Suppressor macrophage treated with lipopolysaccharide for 1 hour (primary cell): ENCODE measurements around the gene PPP4R1.

ENCODE experiments used
- DNase-seq, 3 donors: peaks; one replicate each; pipeline ENCODE4 v3.0.0-alpha.2; 2020 to 2022

The PPP4R1 gene

DNA sequence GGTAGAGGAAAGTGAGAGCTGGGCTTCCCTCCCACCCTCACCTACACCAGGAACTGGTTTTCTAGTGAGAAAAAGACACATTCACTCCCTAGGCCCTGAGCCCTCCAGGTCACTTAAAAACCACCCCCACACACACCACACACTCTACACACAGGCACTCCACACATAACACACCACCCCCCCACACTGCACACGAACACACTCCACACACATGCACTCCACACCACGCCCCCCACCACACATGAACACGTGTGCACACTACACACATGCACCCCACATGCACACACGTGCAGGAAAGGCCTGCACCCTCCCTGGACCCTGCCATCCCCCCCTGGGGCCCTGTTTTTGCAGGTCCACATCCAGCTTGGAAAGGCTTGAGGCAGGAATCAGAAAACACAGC is 71.4 kb downstream of the PPP4R1 start:
- DNase-seq = no peak

DNA sequence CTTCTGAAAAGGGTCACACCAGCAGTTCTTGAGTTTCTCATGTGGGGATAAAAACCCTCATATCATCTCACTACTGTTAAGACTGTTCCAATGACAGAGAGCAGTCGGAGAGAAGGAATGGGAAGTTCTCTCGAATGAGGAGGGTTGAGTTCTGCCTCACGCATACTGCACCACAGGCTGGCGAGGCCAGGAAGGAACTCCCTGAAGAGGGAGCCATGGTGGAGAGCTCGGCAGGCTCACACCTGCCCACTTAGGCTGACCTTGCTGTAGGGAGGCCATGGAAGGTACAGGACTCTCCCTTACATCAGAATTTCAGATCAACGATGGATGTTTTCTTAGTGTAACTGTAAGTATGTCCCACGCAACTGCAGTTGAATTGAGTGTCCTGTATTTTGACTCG is 74.4 kb downstream of the PPP4R1 start:
- no peak for DNase-seq

DNA sequence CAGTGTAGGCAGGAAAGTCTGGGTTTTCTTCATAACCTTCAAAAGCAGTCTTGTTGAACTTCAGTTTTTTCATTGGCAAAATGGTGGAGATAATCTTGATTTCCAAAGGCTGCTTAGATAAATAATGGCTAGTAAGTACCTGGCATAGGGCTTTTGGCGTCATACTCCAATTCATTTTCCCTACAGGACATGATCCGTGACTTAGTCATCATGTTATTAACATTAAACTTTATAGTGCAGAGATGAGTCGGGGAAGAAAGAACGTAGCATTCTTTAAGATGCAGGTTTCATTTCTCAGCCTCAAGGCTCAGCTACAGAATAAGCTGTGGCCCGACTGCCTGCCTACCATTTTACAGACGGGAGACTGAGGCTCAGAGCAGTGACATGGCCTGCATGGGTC is 75.1 kb downstream of the PPP4R1 start:
- no peak for DNase-seq

DNA sequence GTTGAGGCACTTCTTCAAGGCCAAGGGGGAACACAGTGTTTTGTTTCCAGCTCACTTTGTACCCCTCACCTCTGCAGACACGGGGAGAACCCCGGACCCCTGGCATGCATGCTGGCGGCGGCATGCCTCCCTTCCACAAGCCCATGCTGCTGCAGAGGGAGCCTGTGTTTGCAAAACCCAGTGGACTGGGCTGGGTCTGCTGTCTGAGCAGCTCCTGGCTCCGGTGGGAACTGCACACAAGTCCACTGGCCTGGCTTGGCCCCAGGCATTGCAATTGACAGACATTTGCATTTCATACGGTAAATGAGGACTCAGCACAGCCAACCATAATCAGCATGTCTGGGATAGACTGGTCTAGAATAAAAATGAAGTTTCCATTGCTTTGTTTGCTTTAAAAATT is 76.7 kb downstream of the PPP4R1 start:
- DNase-seq = no peak

DNA sequence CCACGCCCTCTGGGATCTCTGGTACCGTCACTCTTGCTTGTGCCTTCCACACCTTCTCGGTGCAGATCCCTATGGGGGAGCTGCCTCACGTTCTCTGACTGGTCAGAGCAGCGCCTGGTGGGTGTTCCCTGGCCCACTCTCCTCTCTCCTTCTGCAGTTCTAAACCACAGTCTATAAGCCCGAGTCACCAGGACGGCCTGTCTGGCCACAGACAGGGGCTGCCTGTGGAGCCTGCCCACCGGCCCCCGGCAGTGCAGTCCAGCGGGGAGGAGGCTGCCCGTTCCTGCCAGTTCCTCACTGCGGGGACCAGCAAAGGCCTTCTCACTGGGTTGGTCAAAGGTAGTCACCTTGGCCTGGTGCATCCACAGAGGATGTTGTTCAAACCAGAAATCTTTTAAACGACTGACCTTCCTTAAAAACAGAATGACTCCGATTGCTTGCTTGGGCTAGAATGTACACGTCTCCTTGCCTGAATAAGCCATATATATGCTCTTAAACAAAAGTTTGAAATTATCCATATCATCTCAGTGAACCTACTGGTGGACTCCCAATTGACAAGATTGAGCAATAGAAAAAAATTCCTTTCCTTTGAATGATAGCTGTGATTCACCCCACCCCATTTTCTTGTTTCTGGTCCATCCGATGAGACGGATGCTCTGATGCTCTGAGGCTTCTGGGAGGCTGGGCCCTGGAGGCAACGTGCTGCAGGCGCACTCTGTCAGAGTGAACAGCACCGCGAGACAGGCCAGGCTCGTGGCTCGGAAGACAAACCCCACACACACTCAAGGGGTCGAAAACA is 77.8 kb downstream of the PPP4R1 start:
- DNase-seq = no peak

DNA sequence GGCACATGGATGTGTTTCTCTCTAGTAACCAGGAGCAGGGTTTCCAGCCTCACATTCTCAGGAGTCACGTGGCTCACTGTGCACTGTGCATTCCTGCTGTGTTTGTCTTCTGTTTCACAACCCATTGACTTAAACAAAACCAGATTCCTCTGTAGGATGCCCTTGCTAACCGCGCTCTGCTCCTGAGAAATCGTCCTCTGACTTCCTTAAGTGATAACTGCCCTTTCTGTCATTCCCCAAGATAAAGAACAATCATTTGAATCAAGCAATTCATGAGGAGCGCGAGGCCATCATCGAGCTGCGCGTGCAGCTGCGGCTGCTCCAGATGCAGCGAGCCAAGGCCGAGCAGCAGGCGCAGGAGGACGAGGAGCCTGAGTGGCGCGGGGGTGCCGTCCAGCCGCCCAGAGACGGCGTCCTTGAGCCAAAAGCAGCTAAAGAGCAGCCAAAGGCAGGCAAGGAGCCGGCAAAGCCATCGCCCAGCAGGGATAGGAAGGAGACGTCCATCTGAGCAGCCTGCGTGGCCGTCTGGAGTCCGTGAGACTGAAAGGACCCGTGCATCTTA is 78.8 kb downstream of the PPP4R1 start:
- no peak for DNase-seq

DNA sequence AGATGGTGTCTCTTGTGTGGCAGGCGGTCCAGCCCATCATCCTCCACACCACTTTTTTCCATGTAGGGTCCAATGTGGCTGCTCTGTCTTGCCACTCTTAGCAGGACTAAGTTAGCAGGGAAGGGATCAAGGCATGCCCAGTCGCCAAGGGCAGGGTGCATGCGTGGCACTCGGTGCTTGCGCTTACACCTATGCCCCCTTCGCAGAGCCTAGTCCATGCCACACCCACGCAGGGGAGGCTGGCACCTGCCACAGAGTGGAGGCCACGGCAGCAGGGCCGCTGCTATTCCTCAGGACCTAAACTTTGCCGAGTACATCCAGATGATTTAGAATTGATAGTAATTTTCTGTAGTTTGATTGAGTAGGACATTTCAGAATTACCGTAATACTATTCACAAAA is 79.5 kb downstream of the PPP4R1 start:
- no peak for DNase-seq

DNA sequence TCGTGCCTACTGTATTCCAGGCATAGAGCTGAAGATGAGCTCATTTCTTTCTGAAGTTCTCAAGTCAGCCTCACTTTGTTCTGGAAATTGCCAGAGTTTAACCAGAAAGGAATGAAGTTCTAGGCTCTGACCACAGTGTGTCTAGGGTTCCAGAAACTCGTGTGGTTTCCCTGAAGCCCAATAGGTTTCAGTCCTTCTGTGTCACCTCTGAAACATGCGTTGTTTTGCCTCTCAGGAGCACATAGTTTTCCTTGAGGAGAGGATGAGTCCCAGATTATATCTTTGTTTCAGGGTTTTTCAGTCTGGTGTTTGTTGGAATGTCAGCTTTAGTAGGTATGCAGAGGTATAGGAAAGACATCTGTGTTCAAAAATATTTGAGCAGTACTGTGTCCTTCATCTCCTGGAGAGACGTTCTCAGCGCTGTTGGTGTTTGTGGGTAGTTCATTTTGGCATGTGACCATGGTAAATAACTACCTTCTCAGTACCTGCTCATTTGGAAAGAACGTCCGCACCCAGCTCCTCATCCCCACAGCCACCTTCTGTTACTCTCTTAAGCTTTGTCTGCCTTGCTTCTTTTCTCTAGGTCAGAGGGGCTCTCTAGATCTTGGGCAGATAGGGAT is 82.5 kb downstream of the PPP4R1 start:
- DNase-seq = no peak

DNA sequence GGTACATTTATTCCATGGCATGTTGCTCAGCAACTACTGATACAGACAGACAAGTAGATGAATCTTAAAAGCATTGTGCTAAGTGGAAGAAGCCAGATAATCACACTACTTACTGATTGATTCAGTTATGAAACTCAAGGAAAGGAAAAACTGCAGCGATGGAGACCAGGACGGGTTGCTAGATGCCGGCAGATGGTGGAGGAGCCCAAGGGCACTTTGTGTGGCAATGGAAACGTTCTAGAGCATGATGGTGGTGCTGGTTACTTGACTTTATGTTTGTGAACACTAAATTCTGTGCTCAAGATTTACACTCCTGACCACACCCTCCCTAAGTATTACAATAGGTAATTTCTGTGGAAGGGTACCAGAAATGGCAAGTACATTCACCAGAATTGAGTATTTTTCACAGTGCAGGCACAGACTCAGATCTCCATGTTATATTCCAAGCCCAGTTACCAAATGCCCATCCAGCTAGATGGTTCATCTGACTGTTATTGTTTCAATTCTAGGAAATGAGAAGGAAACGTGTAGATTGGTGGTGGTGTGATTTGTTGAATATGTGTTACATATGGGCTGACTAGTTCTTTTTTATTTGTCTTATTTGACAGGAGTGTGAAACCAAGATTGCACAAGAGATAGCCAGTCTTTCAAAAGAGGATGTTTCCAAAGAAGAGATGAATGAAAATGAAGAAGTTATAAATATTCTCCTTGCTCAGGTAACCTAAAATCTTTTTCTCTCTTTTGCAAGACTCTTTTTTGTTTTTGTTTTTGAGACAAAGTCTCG is 83.9 kb downstream of the PPP4R1 start:
- peak in 2 of 3 donors; percentile 30 to 42 for DNase-seq

DNA sequence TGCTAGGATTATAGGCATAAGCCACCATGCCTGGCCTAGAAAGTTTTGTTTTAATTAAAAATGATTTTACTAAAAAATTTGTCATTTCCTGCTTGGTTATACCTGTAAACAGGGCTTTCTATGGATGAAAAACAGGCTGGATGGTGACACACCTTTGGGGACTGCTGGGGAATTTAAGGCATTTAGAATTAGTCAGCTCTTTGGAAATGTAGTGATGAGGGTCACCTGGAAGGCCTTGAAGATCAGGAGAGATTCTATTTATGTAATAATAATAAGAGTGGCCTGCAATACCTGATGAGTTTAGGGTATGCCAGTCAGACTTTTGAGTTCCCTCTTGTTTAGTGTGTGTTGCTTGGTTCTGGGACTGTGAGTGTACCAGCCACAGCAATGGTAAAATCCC is 87.9 kb downstream of the PPP4R1 start:
- no peak for DNase-seq

DNA sequence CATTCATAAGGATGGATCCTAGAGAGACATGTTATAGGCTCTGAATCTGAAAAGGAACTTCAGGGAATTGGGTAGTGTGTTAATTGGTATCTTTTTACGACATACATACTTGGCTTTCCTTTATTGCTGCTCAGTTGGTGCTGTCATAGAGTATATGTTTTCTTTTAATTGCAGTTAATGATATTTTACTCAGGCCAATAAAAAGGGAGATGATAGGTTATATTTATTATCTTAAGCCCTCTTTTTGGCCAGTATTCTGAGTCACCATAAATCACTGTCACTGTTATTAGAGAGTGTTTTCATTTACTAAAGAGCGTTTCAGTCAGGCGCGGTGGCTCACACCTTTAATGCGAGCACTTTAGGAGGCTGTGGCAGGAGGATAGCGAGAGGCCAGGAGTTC is 91.4 kb downstream of the PPP4R1 start:
- DNase-seq = no peak

DNA sequence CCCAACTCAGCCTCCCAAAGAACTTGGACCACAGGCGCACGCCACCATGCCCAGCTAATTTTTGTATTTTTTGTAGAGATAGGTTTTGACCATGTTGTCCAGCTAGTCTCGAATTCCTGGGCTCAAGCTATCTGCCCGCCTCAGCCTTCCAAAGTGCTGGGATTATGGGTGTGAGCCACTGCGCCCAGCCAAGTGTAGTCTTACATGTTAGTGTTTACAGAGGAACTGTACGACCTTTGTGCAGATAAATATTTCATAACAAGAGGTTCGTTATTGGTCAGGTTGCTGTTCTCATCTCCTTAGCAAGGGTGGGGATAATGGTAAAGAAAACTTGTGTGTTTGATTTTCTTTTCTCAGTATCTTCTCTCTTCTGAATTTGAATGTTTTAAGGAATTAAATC is 92.6 kb downstream of the PPP4R1 start:
- no peak for DNase-seq

DNA sequence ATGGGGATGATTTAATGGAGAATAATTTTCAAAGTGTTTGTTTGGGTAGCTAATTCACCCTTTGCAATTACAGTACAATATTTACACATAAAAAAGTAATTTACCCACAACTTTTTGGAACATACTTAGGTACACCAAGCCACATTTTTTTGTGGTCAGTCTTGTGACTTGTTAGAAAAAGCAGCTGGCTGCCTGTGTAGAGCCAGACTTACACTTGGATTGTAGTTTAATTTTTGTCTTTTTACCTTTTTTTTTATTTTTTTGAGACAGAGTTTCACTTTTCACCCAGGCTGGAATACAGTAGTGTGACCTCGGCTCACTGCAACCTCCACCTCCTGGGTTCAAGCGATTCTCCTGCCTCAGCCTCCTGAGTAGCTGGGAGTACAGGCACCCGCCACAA is 93.7 kb downstream of the PPP4R1 start:
- DNase-seq = no peak

DNA sequence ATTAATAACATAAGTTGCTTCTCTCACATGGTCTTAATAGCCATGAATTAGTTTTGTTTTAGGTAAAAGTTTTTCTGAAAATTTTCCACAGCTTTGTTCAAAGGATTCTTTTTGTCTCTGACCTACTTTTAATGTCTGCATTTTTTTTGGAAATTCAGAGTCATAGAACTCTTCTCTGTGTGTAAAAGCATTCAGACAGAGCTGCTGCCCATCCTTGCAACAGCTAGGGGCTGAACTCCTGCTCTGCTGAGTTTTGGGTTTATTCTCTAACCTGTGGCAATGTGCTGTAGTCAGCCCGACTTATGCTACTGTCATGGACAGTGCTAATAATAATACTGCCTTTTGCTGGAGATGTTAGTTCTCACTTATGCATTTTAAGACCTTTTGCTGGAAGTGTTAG is 95.0 kb downstream of the PPP4R1 start:
- no peak for DNase-seq

DNA sequence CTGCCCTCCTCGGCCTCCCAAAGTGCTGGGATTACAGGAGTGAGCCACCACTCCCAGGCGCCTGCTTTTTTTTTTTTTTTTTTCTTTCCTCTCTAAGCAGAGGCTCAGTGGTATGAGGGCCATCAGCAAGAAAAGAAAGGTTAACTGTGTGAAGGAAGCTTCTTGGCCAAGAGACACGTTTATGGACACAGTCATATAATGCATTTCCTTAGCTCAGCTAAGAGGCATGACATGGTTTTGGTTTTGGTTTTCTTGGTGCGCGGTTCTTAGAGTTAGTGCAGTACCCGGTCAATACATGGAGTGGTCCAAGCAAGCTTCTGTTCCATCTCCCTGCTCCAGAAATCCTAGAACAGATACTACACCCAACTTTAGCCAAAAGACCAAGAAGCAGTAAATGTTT is 96.5 kb downstream of the PPP4R1 start:
- DNase-seq = no peak

DNA sequence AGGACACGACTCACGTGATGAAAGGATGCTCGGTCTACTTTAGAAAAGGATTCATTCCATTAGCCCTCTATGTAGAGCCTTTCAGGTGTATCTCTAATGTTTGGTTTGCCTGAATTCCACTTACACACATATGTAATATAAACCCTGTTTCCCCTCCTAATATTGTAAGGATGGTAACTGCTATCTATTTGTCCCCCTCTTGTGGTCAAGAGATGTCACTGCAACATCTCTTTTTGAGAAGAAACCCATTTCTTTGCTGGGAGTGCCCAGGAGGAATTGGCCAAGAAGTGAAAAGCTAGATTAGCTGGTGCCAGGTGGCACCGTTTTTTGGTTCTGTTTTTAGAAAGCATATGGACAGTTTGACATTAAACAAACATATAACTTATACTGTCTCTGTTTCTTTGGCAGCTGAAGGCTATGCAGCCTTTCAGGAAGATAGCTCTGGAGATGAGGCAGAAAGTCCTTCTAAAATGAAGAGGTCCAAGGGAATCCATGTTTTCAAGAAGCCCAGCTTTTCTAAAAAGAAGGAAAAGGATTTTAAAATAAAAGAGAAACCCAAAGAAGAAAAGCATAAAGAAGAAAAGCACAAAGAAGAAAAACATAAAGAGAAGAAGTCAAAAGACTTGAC is 97.8 kb downstream of the PPP4R1 start:
- DNase-seq = peak; percentile 46 to 79 (median 65)

DNA sequence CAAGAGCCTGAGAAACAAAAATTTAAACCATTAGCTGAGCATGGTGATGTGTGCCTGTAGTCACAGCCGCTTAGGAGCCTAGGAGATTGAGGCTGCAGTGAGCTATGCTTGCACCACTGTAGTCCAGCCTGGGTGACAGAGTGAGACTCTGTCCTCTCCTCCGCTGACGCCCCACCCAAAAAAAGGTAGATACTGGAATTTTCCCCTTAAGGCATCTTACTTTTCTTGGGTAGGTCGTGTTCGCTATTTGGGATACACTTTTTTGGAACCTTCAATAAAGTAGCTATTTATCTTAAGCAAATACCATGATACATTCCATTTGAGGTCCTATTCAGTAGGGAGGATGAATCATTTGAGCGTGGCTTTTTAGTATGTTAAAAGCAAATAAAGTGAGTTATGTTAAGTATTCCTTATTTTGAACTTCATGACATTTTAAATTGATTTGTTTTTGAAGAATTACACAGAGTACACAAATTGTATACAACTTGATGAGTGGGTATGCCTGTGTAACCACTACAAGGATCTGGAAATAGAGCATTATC is 100.3 kb downstream of the PPP4R1 start:
- DNase-seq = no peak

DNA sequence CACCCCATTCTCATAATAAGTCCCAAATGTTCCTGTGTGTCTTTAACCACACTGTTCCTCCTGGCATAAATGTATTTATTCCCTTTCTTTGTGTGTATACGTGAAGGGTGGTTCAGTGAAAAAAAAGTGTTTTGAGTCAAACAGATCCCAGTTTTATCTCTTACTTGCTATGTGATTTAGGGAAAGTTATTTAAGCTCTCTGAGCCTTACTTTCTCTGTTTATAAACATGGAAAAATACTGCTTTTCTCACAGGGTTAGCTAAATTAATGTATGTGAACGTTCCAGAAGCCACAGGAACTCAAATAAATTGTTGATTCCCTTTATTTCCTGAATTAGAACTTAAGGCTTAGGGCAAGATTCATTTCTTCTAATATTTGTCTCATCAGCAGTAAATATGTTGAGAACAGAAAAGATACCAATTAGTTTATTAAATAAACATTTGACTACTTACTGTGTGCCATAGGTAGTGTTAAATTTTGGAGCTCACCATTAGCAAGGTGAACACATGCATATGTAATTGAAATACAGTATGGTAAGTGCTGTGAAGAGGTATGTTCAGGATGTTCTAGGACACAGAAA is 105.8 kb downstream of the PPP4R1 start:
- DNase-seq = no peak

DNA sequence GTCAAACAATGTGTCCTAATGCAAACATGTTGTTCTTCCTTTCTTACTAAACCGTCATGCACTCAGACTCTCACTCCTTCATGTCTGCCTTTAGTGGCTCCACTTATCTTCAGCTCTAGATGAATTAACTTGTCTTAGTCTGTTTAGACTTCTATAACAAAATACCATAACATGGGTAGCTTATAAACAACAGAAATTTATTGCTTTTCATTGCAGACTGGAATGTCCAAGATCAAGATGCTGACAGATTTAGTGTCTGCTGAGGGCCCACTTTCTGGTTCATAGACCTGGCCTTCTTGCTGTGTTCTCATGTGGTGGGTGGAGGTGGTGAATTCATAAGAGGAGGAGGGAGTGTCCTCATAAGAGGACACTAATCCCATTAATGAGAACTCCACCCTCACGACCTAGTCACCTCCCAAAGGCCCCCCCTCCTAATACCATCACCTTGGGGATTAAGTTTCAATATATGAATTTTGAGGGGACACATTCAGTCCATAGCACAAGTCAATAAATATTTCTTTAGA is 106.7 kb downstream of the PPP4R1 start:
- no peak for DNase-seq

DNA sequence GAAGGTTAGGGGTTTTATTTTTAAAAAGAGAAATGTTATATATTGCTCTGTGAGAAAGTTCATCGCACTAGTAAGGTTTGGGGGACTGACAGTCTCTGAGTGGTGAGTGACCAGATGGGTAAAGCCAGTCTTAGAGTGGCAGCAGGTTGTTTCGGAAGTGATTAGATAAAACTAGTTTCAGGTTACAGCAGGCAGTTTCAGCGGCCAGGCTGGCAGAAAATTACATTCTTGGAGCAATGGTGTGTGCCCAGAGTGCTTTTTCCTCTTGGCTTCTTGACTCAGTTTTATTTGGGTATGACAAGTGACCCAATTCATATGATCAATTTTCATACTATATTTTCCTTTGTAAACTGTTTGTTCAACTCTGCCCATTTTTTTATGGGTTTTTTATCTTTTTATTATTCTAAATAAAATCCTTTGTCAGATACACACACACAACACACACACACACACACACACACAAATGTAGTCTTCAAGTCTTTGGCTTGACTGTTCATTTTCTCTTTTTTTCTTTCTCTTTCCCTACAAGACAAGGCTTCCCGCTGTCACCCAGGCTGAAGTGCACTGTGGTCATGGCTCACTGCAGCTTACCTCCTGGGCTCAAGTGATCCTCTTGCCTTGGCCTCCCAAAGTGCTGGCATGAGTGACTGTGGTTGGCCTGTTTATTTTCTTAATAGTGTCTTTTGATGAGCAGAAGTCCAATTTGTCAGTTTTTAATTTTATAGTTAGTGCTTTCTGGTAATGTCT is 108.1 kb downstream of the PPP4R1 start:
- no peak for DNase-seq
